GM12874 (cell line): Measurements from ENCODE around the gene TBC1D26.
"Not testable (repeated sequence)": the region's sequence is repeated elsewhere in the genome, so short reads cannot be mapped to it uniquely, and the experiment has no call there.

Experiments used
- CTCF ChIP-seq: IDR thresholded peaks from 2 replicates; pipeline ENCODE4 v1.5.1; 2011; ENCODE audit warnings: low read depth, mild to moderate bottlenecking, control low read depth, low read length, moderate library complexity; ENCODE audit not compliant: insufficient read depth

The TBC1D26 gene

GRCh38 chr17:15731900-15732299 lies at the start of gene TBC1D26:
TBC1D26 (plus strand) TSS chr17:15732283; CDS start chr17:15735349, 3,066 bp downstream.
- not testable (repeated sequence) for TF ChIP-seq CTCF

GRCh38 chr17:15683824-15684478 lies 48.1 kb upstream of the TBC1D26 start, which contains the start of gene TRIM16:
TRIM16 (minus strand) TSS chr17:15684311; CDS start chr17:15651609, 32,702 bp downstream.
- TF ChIP-seq CTCF, result not testable (repeated sequence)

GRCh38 chr17:15699413-15699924 lies 32.6 kb upstream of the TBC1D26 start, which contains the start of gene ZNF286A:
ZNF286A (plus strand) TSS chr17:15699752; CDS start chr17:15700330, 578 bp downstream.
- TF ChIP-seq CTCF, result not testable (repeated sequence)

- TF ChIP-seq CTCF, result no peak
Observed at GRCh38 chr17:15738066-15738465, 6.0 kb downstream of the TBC1D26 start.

GRCh38 chr17:15740570-15741120 lies 8.6 kb downstream of the TBC1D26 start:
- no peak for TF ChIP-seq CTCF

- no peak for TF ChIP-seq CTCF
Observed at GRCh38 chr17:15741624-15742023, 9.5 kb downstream of the TBC1D26 start.

GRCh38 chr17:15742051-15742795 lies 10.1 kb downstream of the TBC1D26 start:
- no peak for TF ChIP-seq CTCF
